ENCODE results near the gene GNG7. TPM values are rescaled to one million over a fixed set of nuclear protein-coding genes. Genes with fewer than 3 reads are reported as not detected.

The GNG7 gene
- total and polyA plus RNA-seq, 2 donors (not counting 3 experiments of a cell fraction or from before 2014, with no cell fraction given), result 0.29 to 0.84 TPM

DNA sequence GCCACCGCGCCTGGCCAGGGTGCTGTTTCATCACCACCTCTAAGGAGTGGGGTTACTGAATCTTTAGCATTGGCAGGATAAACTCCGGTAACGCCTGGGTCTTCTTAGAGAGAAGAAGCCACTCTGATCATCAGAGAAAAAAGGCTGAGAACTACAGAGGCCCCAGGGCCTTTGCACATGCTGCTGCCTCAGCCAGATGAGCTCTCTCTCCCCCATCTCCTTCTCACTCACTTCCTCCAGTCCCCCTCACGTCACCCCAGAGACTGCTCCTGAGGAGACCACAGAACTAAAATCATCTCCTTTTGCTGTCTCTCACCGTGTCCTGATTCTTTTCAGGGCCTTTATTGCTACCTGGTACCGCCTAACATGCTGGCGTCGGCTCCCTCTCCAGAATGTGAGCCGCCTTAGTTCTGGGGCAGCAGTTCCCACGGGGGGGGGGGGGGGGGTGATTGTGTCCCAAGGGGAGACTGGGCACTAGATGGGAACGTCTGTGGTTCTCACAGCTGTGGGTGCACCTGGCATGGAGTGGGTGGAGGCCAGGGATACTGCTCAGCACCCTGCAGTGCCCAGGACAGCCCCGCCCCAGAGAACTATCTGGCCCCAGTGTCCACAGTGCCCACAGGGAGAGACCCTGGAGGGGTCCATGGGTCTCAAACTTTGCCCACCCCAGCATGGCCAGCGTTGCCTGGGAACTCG lies 23.8 kb upstream of the GNG7 start:
- Histone ChIP-seq H2AFZ (ENCODE audit: low read depth, low read length) (no peak overlapping the region), H3K27ac (ENCODE audit: insufficient read depth, low read depth, low read length) (no peak overlapping the region), H3K27me3 (ENCODE audit: control insufficient read depth in 2 of 2, insufficient read depth in 2 of 2, low read length in 2 of 2) (peaks cover 11 to 14% of the 10 kb centered on the region in 2 experiments), H4K20me1 (replicated peaks; ENCODE audit: control insufficient read depth, extremely low read depth, insufficient read depth, low read length) (no peaks in the 10 kb centered on the region), H3K9me1 (replicated peaks; ENCODE audit: control insufficient read depth, extremely low read depth, insufficient read depth, low read length) (no peaks in the 10 kb centered on the region), H3K4me3 (replicated peaks in 1 of 3; ENCODE audit: insufficient read depth in 1 of 3, low read depth in 1 of 3, low read length in 3 of 3) (no peak overlapping the region), H3K36me3 (ENCODE audit: control insufficient read depth in 2 of 2, extremely low read depth in 1 of 2, insufficient read depth in 2 of 2, low read length in 2 of 2) (no peaks in the 10 kb centered on the region), H3K79me2 (ENCODE audit: control insufficient read depth, insufficient read depth, low read length) (no peaks in the 10 kb centered on the region), H3K9me3 (replicated peaks; ENCODE audit: control insufficient read depth, insufficient read depth, low read length) (no peaks in the 10 kb centered on the region), H3K4me1 (ENCODE audit: control insufficient read depth, extremely low read depth, insufficient read depth, low read length) (no peaks in the 10 kb centered on the region), H3K4me2 (ENCODE audit: insufficient read depth, low read length) (no peak overlapping the region), H3K9ac (replicated peaks; ENCODE audit: extremely low read depth, insufficient read depth, low read length) (no peak overlapping the region)
- DNase-seq (ENCODE audit: low read depth, low spot score), result no peak
- ChIA-PET POLR2A (no interaction called here), CTCF (no interaction called here)
- no TSS peak for BruUV-seq (replicated peaks)
- no peak for FAIRE-seq
- dilution Hi-C loops (cut with MboI; ENCODE audit: extremely low pct_ligation_motif_present, low sequenced_read_pairs), result no loop called here
- intact Hi-C loops (cut with micrococcal nuclease), result no loop called here
- TF ChIP-seq POLR2AphosphoS5 (IDR thresholded peaks at IDR 0.05; ENCODE audit: insufficient read depth, low read depth, low read length), result no peak
- TF ChIP-seq POLR2A (IDR thresholded peaks at IDR 0.05; ENCODE audit: low read depth, low read length), result no peak
- TF ChIP-seq, protein P1, sequence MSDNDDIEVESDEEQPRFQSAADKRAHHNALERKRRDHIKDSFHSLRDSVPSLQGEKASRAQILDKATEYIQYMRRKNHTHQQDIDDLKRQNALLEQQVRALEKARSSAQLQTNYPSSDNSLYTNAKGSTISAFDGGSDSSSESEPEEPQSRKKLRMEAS (IDR thresholded peaks at IDR 0.05; ENCODE audit: insufficient read depth, insufficient read length), result no peak
- no peak for TF ChIP-seq GATA2 (IDR thresholded peaks at IDR 0.05; ENCODE audit: insufficient read depth, insufficient read length, low read depth, low read length)
- TF ChIP-seq, protein P2, sequence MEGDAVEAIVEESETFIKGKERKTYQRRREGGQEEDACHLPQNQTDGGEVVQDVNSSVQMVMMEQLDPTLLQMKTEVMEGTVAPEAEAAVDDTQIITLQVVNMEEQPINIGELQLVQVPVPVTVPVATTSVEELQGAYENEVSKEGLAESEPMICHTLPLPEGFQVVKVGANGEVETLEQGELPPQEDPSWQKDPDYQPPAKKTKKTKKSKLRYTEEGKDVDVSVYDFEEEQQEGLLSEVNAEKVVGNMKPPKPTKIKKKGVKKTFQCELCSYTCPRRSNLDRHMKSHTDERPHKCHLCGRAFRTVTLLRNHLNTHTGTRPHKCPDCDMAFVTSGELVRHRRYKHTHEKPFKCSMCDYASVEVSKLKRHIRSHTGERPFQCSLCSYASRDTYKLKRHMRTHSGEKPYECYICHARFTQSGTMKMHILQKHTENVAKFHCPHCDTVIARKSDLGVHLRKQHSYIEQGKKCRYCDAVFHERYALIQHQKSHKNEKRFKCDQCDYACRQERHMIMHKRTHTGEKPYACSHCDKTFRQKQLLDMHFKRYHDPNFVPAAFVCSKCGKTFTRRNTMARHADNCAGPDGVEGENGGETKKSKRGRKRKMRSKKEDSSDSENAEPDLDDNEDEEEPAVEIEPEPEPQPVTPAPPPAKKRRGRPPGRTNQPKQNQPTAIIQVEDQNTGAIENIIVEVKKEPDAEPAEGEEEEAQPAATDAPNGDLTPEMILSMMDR (IDR thresholded peaks at IDR 0.05; ENCODE audit: extremely low read depth in 1 of 2, insufficient read depth in 1 of 2, low read depth in 1 of 2, low read length in 2 of 2), result no peak
- no peak for TF ChIP-seq FOS (IDR thresholded peaks at IDR 0.05; ENCODE audit: borderline replicate concordance, insufficient read depth, low read length)
- no peak for TF ChIP-seq EZH2 (IDR thresholded peaks at IDR 0.05; ENCODE audit: borderline replicate concordance, low read depth, low read length, severe bottlenecking)
- TF ChIP-seq JUN (IDR thresholded peaks at IDR 0.05; ENCODE audit: borderline replicate concordance, insufficient read depth, insufficient read length, low read depth), result no peak
- no peak for TF ChIP-seq MYC (IDR thresholded peaks at IDR 0.05; ENCODE audit: low read depth, low read length)

Data from endothelial cell of umbilical vein (primary cell).